Thyroid gland (tissue), 4 donors: ENCODE data around the gene TDRKH.

Experiments
- CTCF ChIP-seq, 6 experiments: fragments of 200-600 bp in 3 of 6; fragments of 450-650 bp in 3 of 6; sonication (generic) in 3 of 6; IDR thresholded peaks; one replicate each; pipeline ENCODE4 v1.5.1; 2016 to 2019; ENCODE audit warnings: antibody characterized with exemption in 6 of 6, mild to moderate bottlenecking in 2 of 6, inconsistent platforms in 1 of 6, moderate library complexity in 1 of 6
- POLR2A ChIP-seq, 2 donors: fragments of 450-650 bp; IDR thresholded peaks; one replicate each; pipeline ENCODE4 v1.6.1; 2017; ENCODE audit warnings: antibody characterized with exemption in 2 of 2, mild to moderate bottlenecking in 2 of 2, moderate library complexity in 1 of 2

GRCh38 chr1:151817353-151817730 is 27.0 kb upstream of the TDRKH start:
- no peak for TF ChIP-seq CTCF (IDR thresholded peaks at IDR 0.05)
- no peak for TF ChIP-seq POLR2A (IDR thresholded peaks at IDR 0.05)
